ENCODE measurements around the gene MYCBP2.

GRCh38 chr13:77095288-77095687 is 231.6 kb downstream of the MYCBP2 start:
- TF ChIP-seq CTCF (IDR thresholded peaks at IDR 0.05), result no peak
- TF ChIP-seq POLR2A (IDR thresholded peaks at IDR 0.05), result no peak
- no peak for TF ChIP-seq EP300 (IDR thresholded peaks at IDR 0.05)
